WI38 (cell line): ENCODE measurements around the gene DZIP1.
A peak's percentile ranks its signal among the peaks of the same experiment; 100 is the strongest.

Experiments used
- H3K4me3 ChIP-seq: 2 replicates; pipeline ENCODE4 v1.5.1; 2011; ENCODE audit warnings: low read depth, mild to moderate bottlenecking, control low read depth, low read length
- CTCF ChIP-seq: IDR thresholded peaks from 2 replicates; pipeline ENCODE4 v1.5.1; 2012; ENCODE audit warnings: low read depth, mild to moderate bottlenecking, control low read depth, low read length

Gene DZIP1

GRCh38 chr13:95652821-95653220, 8.3 kb upstream of the DZIP1 start:
- H3K4me3 ChIP-seq, result no peak overlapping the region
- TF ChIP-seq CTCF, result no peak

- TF ChIP-seq CTCF, result no peak
- no peak overlapping the region for H3K4me3 ChIP-seq
Measured at GRCh38 chr13:95652244-95652764, 7.8 kb upstream of the DZIP1 start.

GRCh38 chr13:95650696-95651095, 6.2 kb upstream of the DZIP1 start:
- no peak overlapping the region for H3K4me3 ChIP-seq

GRCh38 chr13:95647321-95647720, 2.8 kb upstream of the DZIP1 start:
- H3K4me3 ChIP-seq, result no peak overlapping the region
- no peak for TF ChIP-seq CTCF

More at GRCh38 chr13:95650696-95651095, 6.2 kb upstream of the DZIP1 start:
- TF ChIP-seq CTCF, result no peak

- peak overlapping the region; percentile 73 for H3K4me3 ChIP-seq
- no peak for TF ChIP-seq CTCF
Measured at GRCh38 chr13:95643936-95644598, 439 bp downstream of the DZIP1 start.

GRCh38 chr13:95643571-95643935, 953 bp downstream of the DZIP1 start:
- peak overlapping the region; percentile 73 for H3K4me3 ChIP-seq
- TF ChIP-seq CTCF, result no peak

- H3K4me3 ChIP-seq, result peak overlapping the region; percentile 73
- TF ChIP-seq CTCF, result no peak
Measured at GRCh38 chr13:95642999-95643398, 1.5 kb downstream of the DZIP1 start.
